GM19035 (cell line): ENCODE results near the gene OR4K1.
"Not testable (repeated sequence)": the region's sequence is repeated elsewhere in the genome, so short reads cannot be mapped to it uniquely, and the experiment has no call there.

ENCODE experiments used
- ATAC-seq: cut with Tn5 transposase; IDR thresholded peaks from one replicate; pipeline ENCODE4 v1.9.1; 2021; ENCODE audit not compliant: unreplicated experiment

The OR4K1 gene, protein sequence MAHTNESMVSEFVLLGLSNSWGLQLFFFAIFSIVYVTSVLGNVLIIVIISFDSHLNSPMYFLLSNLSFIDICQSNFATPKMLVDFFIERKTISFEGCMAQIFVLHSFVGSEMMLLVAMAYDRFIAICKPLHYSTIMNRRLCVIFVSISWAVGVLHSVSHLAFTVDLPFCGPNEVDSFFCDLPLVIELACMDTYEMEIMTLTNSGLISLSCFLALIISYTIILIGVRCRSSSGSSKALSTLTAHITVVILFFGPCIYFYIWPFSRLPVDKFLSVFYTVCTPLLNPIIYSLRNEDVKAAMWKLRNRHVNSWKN

GRCh38 chr14:19930617-19931016, at the start of gene OR4K1:
OR4K1 (plus strand) TSS chr14:19930917; CDS start chr14:19935667, 4,750 bp downstream.
- ATAC-seq = no peak

DNA sequence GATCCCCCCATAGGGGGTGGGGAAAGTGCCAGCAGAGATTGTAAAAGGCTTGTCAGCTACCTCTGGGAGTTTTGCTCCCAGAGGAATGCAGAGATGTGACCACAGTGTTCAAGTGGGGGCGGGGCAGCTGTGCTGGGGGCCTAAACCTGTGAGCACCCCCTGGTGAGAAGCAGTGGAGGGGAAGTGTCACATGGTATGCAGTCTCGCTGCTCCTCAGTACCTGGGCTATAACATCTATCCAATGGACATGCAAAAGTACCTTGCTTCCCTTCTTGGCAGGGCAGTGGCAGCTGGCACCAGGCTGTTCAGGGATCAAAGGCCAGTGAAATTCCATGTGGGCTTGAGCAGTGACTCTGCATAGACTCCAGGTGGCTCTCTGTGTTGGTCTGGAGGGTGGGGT, 35.4 kb upstream of the OR4K1 start:
- no peak for ATAC-seq

DNA sequence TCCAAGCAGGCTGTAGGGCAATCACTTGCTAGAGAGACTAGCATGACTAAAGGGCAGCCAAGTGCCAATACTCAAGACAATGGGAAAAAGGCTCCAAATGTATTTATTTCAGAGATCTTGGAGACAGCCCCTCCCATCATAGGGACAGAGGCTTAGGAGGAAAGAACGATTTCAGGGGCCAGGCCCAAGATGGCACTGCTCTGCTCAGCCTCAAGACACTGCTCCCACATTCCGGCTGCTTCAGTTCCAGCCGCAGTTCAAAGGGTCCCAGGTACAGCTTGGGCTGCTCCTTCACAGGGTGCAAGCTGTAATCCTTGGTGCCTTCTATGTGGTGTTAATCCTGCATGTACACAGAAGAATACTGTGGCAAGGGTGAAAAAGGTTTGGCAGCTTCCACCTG, 29.7 kb upstream of the OR4K1 start:
- no peak for ATAC-seq

GRCh38 chr14:19902409-19902808, 28.3 kb upstream of the OR4K1 start:
- no peak for ATAC-seq

- no peak for ATAC-seq
Observed at GRCh38 chr14:19906665-19907064, 24.1 kb upstream of the OR4K1 start.

DNA sequence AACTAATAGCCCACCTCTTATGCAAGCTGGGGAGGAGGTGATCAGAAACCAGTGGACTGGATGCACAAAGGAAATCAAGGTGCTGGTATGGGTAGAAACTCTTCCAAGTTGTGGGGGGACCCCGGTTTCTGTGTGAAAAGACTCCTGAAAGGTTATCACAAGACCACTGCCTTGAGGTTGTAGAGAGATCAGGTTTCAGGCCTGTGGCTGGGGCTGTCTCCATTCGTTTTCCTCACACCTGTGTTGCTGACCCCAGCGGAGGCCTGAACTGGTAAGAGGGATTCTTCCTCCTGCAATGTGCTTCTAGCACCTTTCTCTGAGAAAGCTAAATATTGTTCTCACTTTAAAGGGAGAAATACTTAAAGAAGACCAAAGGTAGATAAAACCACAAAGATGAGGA, 19.6 kb upstream of the OR4K1 start:
- no peak for ATAC-seq

GRCh38 chr14:19917243-19917642, 13.5 kb upstream of the OR4K1 start:
- ATAC-seq = no peak

DNA sequence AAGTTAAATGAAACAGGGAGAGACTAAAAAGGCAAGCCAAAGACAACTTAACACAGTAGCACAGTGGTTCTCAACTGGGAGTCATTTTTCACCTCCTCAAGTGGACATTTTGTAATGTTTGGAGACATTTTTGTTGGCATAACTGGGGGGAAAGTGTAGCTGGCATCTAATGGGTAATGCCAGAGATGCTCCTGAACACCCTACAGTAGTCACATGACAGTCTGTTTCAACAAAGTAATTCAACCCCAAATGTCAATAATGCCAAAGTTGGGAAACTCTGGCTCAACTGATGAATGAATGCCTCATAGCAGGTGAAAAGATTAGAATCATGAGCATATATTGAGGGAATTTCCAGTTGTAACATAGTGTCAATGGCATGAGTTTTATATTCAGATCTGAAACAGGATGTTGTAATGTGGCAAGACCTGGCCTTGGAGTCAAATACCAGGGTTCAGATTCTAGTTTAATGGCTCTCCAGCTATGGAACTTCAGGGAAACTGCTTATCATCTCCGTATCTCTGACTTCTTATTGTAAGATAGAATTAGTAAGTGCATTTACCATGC, 12.7 kb upstream of the OR4K1 start:
- no peak for ATAC-seq

GRCh38 chr14:19918553-19919264, 12.0 kb upstream of the OR4K1 start:
- no peak for ATAC-seq

- no peak for ATAC-seq
Observed at GRCh38 chr14:19920021-19920657, 10.6 kb upstream of the OR4K1 start, which contains the start of gene OR4K5. OR4K5 (plus strand) TSS chr14:19920607; CDS start chr14:19920607, 0 bp downstream.

DNA sequence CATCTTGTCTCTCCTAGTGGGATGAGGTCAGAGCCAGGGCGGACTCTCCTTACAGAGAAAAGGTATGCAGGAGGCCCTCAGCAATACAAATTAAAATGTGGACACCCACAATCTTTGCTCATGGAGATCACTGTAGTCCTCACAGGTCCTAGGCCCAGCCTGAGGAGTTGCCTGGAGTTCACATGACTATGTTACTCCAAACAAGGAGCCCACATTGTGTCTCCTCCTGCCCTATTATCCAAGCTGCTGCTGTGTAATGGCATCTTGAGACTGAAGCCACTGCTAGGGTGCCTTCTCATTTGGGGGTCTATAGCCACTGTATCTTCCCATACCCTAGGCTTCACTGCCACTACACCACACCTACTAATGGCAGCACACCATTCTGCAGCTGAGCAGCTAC, 11.0 kb downstream of the OR4K1 start:
- no peak for ATAC-seq

- ATAC-seq = no peak
Observed at GRCh38 chr14:19947413-19948090, 16.8 kb downstream of the OR4K1 start.

GRCh38 chr14:19949218-19949617, 18.5 kb downstream of the OR4K1 start:
- no peak for ATAC-seq

DNA sequence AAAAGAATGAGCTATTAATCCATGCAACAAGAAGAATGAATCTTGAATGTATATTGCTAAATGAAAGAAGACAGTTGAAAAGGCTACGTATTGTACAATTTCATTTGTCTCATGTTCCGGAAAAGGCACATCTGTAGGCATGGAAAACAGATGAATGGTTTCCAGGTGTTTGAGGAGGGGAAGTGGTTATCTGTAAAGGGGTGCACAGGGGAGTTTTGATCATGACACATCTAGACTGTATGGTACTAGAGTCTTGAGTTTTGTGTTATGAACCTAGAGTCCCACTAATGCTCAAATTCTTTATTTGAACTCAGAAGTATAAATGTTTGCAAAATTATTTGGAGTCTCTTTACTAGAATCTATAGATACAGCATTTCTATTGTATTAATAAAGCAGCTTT, 39.0 kb downstream of the OR4K1 start:
- ATAC-seq = not testable (repeated sequence)

GRCh38 chr14:19974844-19975243, 44.1 kb downstream of the OR4K1 start:
- no peak for ATAC-seq

- no peak for ATAC-seq
Observed at GRCh38 chr14:19975291-19975690, 44.6 kb downstream of the OR4K1 start, which contains the start of gene OR4K15. OR4K15 (plus strand) TSS chr14:19975591; CDS start chr14:19975591, 0 bp downstream.
